ENCODE results near the gene MYEOV.

The MYEOV gene

DNA sequence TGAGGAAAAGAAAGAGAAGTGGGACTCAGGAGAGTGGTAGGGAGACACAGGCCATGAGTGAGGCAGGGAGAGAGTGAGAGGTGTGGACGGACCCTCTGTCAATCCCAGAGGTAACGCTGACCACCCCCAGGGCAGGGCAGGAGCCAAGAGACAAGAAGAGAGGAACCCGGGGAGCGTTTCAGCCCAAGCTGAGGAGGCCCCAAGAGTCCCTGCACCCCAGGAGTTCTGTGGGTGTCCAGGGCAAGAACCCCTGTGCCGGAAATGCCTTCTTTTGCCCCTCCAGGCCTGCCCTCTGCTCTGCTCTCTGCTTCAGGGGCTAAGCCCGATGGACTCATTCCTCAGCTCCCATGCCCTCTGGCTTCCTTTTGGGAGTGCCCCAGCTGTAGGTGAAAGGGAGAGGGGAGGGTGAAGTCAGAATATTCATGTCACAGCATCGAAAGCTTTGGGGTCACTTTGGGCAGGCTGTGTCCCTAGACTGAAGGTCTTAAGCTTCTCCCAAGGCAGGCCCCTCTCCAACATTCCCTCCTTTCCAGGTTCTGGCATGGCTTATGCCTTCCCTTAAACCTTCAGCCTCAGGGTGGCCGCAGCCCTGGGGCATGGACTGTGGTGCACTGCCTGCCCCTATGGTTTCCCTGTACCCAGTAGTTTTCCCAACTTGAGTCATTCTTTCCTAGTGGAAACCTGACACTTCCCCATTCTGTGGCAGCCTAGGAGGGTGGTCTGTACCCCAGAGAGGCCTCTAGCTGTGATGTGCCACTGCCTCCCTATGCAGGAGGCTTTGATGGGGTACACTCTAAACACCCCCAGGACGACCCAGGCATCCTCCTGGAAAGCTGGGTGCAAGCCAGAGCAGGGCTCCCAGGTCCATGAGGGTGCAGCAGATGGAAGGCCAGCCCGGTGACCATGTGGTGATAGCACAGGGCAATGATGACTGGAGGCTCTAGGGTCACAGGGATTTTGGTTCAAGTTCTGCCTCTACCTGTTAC is 27.1 kb downstream of the MYEOV start:
- Histone ChIP-seq H3K27me3 (ENCODE audit: control insufficient read depth in 5 of 5, insufficient read depth in 4 of 5, low read length in 5 of 5) (no peaks in the 10 kb centered on the region), H3K36me3 (ENCODE audit: control insufficient read depth in 5 of 5, insufficient read depth in 5 of 5, low read length in 5 of 5) (no peaks in the 10 kb centered on the region), H3K27ac (ENCODE audit: low read depth, low read length) (no peak overlapping the region), H3K4me3 (ENCODE audit: low read depth in 1 of 5, low read length in 5 of 5) (peak overlapping the region in 2 of 5 donors; percentile 6 to 42), H3K9ac (ENCODE audit: low read length in 5 of 5) (peak overlapping the region in 3 of 5 donors; percentile 13 to 37 (median 18)), H3K9me3 (ENCODE audit: control insufficient read depth in 5 of 5, low read length in 5 of 5) (peaks cover 0 to 14% (median 7%) of the 10 kb centered on the region in 5 donors), H3K4me1 (ENCODE audit: control insufficient read depth in 5 of 5, insufficient read depth in 5 of 5, low read length in 5 of 5) (peaks cover 0 to 51% (median 36%) of the 10 kb centered on the region in 5 donors)

DNA sequence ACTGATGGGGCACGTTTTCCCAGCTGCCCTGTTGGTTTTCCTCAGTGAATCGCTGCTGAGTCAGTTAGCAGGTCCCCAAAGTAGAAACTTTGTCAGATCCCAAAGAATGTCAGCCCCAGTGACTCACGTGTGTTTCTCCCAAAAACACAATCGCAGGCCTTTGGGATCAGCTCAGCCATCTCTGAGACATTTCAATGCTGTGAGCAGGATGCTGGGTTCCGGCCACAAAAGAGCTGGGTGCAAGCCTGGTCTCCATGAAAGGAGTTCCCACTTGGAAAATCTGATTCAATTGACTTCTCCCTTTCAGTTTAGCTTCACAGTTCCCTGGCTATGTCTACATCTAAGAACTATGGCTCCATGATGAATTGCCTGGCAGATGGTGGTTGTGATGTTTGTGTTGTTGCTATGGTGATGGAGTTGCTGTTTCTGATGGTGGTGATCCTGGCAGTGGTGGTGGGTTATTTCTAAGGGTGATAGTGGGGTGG is 28.0 kb downstream of the MYEOV start:
- Histone ChIP-seq H3K9ac (ENCODE audit: low read length in 5 of 5) (no peak overlapping the region), H3K4me3 (ENCODE audit: low read depth in 1 of 5, low read length in 5 of 5) (no peak overlapping the region), H3K36me3 (ENCODE audit: control insufficient read depth in 5 of 5, insufficient read depth in 5 of 5, low read length in 5 of 5) (no peaks in the 10 kb centered on the region), H3K27me3 (ENCODE audit: control insufficient read depth in 5 of 5, insufficient read depth in 4 of 5, low read length in 5 of 5) (no peaks in the 10 kb centered on the region), H3K27ac (ENCODE audit: low read depth, low read length) (no peak overlapping the region), H3K4me1 (ENCODE audit: control insufficient read depth in 5 of 5, insufficient read depth in 5 of 5, low read length in 5 of 5) (peaks cover 0 to 50% (median 35%) of the 10 kb centered on the region in 5 donors), H3K9me3 (ENCODE audit: control insufficient read depth in 5 of 5, low read length in 5 of 5) (peaks cover 0 to 9% (median 7%) of the 10 kb centered on the region in 5 donors)

- Histone ChIP-seq H3K36me3 (ENCODE audit: control insufficient read depth in 5 of 5, insufficient read depth in 5 of 5, low read length in 5 of 5) (no peaks in the 10 kb centered on the region), H3K27me3 (ENCODE audit: control insufficient read depth in 5 of 5, insufficient read depth in 4 of 5, low read length in 5 of 5) (no peaks in the 10 kb centered on the region), H3K9me3 (ENCODE audit: control insufficient read depth in 5 of 5, low read length in 5 of 5) (no peaks in the 10 kb centered on the region), H3K9ac (ENCODE audit: low read length in 5 of 5) (peak overlapping the region in 1 of 5 donors; percentile 21), H3K4me1 (ENCODE audit: control insufficient read depth in 5 of 5, insufficient read depth in 5 of 5, low read length in 5 of 5) (peaks cover 4 to 37% (median 31%) of the 10 kb centered on the region in 5 donors), H3K27ac (ENCODE audit: low read depth, low read length) (peak overlapping the region; percentile 24), H3K4me3 (ENCODE audit: low read depth in 1 of 5, low read length in 5 of 5) (no peak overlapping the region)
Observed at GRCh38 chr11:69325446-69325845, 31.5 kb downstream of the MYEOV start.

DNA sequence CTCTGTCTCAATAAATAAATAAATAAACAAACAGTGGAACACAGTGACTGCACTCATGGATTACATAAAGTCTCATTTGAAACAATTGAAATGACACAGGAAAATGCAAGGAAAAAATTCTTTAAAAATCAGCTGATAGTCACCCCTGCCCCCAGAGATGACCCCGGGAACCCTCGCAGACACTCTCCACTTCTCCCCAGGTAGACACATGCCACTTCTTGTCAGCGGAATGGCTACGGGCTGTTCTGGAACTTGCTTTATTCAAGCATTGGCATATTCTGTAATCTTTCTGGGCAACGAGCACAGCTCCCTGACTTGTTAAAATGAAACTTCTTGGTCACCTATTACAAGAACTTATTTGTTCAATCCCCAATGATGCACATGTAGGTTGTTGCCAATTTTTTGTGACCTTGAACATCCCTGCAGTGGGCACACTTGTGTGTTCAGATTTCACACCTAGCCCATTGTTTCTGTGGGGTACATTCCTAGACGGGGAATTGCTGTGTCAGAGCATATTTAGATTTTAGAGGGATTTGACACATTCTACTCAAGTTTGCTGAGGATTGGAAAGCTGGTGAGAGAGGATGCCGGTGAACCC is 32.8 kb downstream of the MYEOV start:
- H3K4me1 ChIP-seq (ENCODE audit: control insufficient read depth in 5 of 5, insufficient read depth in 5 of 5, low read length in 5 of 5): peaks cover 0 to 24% (median 18%) of the 10 kb centered on the region in 5 donors
- no peaks in the 10 kb centered on the region for H3K9me3 ChIP-seq (ENCODE audit: control insufficient read depth in 5 of 5, low read length in 5 of 5)
- H3K27ac ChIP-seq (ENCODE audit: low read depth, low read length): peak overlapping the region; percentile 24
- no peak overlapping the region for H3K9ac ChIP-seq (ENCODE audit: low read length in 5 of 5)
- H3K4me3 ChIP-seq (ENCODE audit: low read depth in 1 of 5, low read length in 5 of 5): no peak overlapping the region
- H3K27me3 ChIP-seq (ENCODE audit: control insufficient read depth in 5 of 5, insufficient read depth in 4 of 5, low read length in 5 of 5): no peaks in the 10 kb centered on the region
- H3K36me3 ChIP-seq (ENCODE audit: control insufficient read depth in 5 of 5, insufficient read depth in 5 of 5, low read length in 5 of 5): no peaks in the 10 kb centered on the region

DNA sequence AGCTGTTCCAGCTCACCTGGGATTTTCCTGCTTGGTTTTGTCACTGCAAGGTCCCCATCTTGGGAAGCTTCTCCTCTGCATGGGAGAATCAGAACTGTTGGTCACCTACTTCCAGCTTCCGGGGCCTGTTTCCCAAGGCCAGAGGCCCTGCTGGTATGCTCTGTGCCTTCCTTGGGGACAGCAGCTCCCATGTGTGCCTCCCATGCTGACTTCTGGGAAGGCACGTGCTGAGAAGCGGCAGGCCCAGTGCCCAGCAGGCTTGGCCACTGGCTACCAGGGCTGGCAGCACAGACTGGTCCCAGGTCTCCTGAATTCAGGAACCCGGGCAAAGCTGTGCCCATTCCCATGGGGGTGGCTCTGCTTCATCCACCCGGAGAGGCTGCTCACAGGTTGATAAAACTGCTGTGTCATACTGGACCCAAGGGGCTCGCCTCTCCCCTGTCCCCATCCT is 33.8 kb downstream of the MYEOV start:
- H3K36me3 ChIP-seq (ENCODE audit: control insufficient read depth in 5 of 5, insufficient read depth in 5 of 5, low read length in 5 of 5): no peaks in the 10 kb centered on the region
- H3K9ac ChIP-seq (ENCODE audit: low read length in 5 of 5): no peak overlapping the region
- H3K27me3 ChIP-seq (ENCODE audit: control insufficient read depth in 5 of 5, insufficient read depth in 4 of 5, low read length in 5 of 5): no peaks in the 10 kb centered on the region
- H3K4me1 ChIP-seq (ENCODE audit: control insufficient read depth in 5 of 5, insufficient read depth in 5 of 5, low read length in 5 of 5): peaks cover 0 to 23% (median 18%) of the 10 kb centered on the region in 5 donors
- no peak overlapping the region for H3K27ac ChIP-seq (ENCODE audit: low read depth, low read length)
- H3K4me3 ChIP-seq (ENCODE audit: low read depth in 1 of 5, low read length in 5 of 5): no peak overlapping the region
- no peaks in the 10 kb centered on the region for H3K9me3 ChIP-seq (ENCODE audit: control insufficient read depth in 5 of 5, low read length in 5 of 5)

DNA sequence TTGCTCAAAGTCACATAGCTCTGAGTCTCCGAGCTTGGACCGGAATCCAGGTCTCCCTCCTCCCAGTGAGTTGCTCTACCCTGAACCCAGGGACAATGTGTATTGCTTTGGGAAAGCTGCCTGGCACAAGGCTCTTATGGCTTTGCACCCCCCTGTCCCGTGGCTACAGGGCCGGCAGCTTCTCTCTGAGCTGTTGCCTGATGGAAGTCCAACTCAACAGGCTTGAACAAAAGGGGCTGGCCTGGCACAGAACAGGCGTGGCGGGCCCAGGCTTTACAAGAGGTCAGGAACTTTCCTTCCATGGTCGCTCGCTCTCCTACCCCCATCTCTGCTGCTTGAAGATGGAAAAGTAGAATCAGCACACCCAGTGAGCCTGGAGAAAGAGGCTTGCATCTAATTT is 34.3 kb downstream of the MYEOV start:
- H3K4me1 ChIP-seq (ENCODE audit: control insufficient read depth in 5 of 5, insufficient read depth in 5 of 5, low read length in 5 of 5): peaks cover 2 to 25% (median 18%) of the 10 kb centered on the region in 5 donors
- H3K9ac ChIP-seq (ENCODE audit: low read length in 5 of 5): no peak overlapping the region
- no peak overlapping the region for H3K4me3 ChIP-seq (ENCODE audit: low read depth in 1 of 5, low read length in 5 of 5)
- no peak overlapping the region for H3K27ac ChIP-seq (ENCODE audit: low read depth, low read length)
- H3K9me3 ChIP-seq (ENCODE audit: control insufficient read depth in 5 of 5, low read length in 5 of 5): no peaks in the 10 kb centered on the region
- H3K36me3 ChIP-seq (ENCODE audit: control insufficient read depth in 5 of 5, insufficient read depth in 5 of 5, low read length in 5 of 5): no peaks in the 10 kb centered on the region
- H3K27me3 ChIP-seq (ENCODE audit: control insufficient read depth in 5 of 5, insufficient read depth in 4 of 5, low read length in 5 of 5): no peaks in the 10 kb centered on the region

- Histone ChIP-seq H3K27ac (ENCODE audit: low read depth, low read length) (no peak overlapping the region), H3K27me3 (ENCODE audit: control insufficient read depth in 5 of 5, insufficient read depth in 4 of 5, low read length in 5 of 5) (no peaks in the 10 kb centered on the region), H3K36me3 (ENCODE audit: control insufficient read depth in 5 of 5, insufficient read depth in 5 of 5, low read length in 5 of 5) (no peaks in the 10 kb centered on the region), H3K9ac (ENCODE audit: low read length in 5 of 5) (no peak overlapping the region), H3K4me3 (ENCODE audit: low read depth in 1 of 5, low read length in 5 of 5) (no peak overlapping the region), H3K4me1 (ENCODE audit: control insufficient read depth in 5 of 5, insufficient read depth in 5 of 5, low read length in 5 of 5) (peaks cover 4 to 35% (median 25%) of the 10 kb centered on the region in 5 donors), H3K9me3 (ENCODE audit: control insufficient read depth in 5 of 5, low read length in 5 of 5) (no peaks in the 10 kb centered on the region)
Observed at GRCh38 chr11:69329581-69329980, 35.6 kb downstream of the MYEOV start.

GRCh38 chr11:69330330-69330729 is 36.4 kb downstream of the MYEOV start:
- Histone ChIP-seq H3K4me3 (ENCODE audit: low read depth in 1 of 5, low read length in 5 of 5) (no peak overlapping the region), H3K4me1 (ENCODE audit: control insufficient read depth in 5 of 5, insufficient read depth in 5 of 5, low read length in 5 of 5) (peaks cover 4 to 31% (median 22%) of the 10 kb centered on the region in 5 donors), H3K9ac (ENCODE audit: low read length in 5 of 5) (no peak overlapping the region), H3K36me3 (ENCODE audit: control insufficient read depth in 5 of 5, insufficient read depth in 5 of 5, low read length in 5 of 5) (no peaks in the 10 kb centered on the region), H3K9me3 (ENCODE audit: control insufficient read depth in 5 of 5, low read length in 5 of 5) (no peaks in the 10 kb centered on the region), H3K27me3 (ENCODE audit: control insufficient read depth in 5 of 5, insufficient read depth in 4 of 5, low read length in 5 of 5) (no peaks in the 10 kb centered on the region), H3K27ac (ENCODE audit: low read depth, low read length) (no peak overlapping the region)

DNA sequence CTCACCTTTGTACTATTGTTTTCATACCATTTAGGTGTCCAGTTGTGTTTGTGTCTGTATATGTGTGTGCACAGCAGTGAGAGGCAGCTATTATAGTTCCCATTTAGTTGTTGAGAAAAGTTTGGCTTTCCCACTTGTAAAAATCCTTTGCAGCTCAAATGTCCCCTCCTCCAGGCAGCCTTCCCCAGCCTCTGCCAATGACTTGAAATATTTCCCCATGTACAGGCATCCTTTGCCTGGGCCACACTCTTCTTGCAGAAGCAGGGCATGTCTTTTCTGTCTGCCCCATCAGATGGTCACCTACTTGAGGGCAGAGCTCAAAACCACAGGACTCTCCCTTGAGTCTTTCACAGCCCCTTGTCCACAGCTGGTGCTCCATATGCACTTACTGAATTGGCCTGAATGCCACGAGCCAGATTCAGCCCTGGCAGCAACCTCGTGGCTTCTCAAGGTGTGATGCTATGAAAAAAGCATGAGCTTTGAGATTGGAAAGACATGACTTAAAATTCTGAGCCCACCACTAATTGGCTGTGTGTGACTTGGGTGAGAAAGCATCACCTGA is 39.3 kb downstream of the MYEOV start:
- H3K36me3 ChIP-seq (ENCODE audit: control insufficient read depth in 5 of 5, insufficient read depth in 5 of 5, low read length in 5 of 5): peaks cover 0 to 4% (median 0%) of the 10 kb centered on the region in 5 donors
- no peaks in the 10 kb centered on the region for H3K9me3 ChIP-seq (ENCODE audit: control insufficient read depth in 5 of 5, low read length in 5 of 5)
- no peak overlapping the region for H3K27ac ChIP-seq (ENCODE audit: low read depth, low read length)
- H3K9ac ChIP-seq (ENCODE audit: low read length in 5 of 5): no peak overlapping the region
- H3K4me3 ChIP-seq (ENCODE audit: low read depth in 1 of 5, low read length in 5 of 5): no peak overlapping the region
- H3K27me3 ChIP-seq (ENCODE audit: control insufficient read depth in 5 of 5, insufficient read depth in 4 of 5, low read length in 5 of 5): no peaks in the 10 kb centered on the region
- H3K4me1 ChIP-seq (ENCODE audit: control insufficient read depth in 5 of 5, insufficient read depth in 5 of 5, low read length in 5 of 5): peaks cover 0 to 20% (median 10%) of the 10 kb centered on the region in 5 donors

Measured in subcutaneous abdominal adipose tissue (tissue), 5 donors.